ENCODE measurements around the gene SUV39H1.
A peak's percentile ranks its signal among the peaks of the same experiment; 100 is the strongest.
"Not testable (repeated sequence)": the region's sequence is repeated elsewhere in the genome, so short reads cannot be mapped to it uniquely, and the experiment has no call there.

Gene SUV39H1

GRCh38 chrX:48696301-48696908 is at the start of gene SUV39H1:
TSS of gene SUV39H1 (plus strand) at chrX:48696734. CDS start at chrX:48696785, 51 bp downstream.
- Histone ChIP-seq H3K4me2 (ENCODE audit: low read depth, low read length, poor library complexity, severe bottlenecking) (peak within 1 kb of the TSS; percentile 94), H3K79me2 (ENCODE audit: insufficient read depth, low read length) (peaks cover 46% of the 10 kb centered on the region), H3K4me1 (ENCODE audit: insufficient read depth, low read length, poor library complexity, severe bottlenecking) (peaks cover 18% of the 10 kb centered on the region), H3K9me3 (ENCODE audit: insufficient read depth, low read depth, low read length) (no peaks in the 10 kb centered on the region), H3K27me3 (ENCODE audit: insufficient read depth, low read length, poor library complexity, severe bottlenecking) (no peaks in the 10 kb centered on the region), H2AFZ (ENCODE audit: low read length) (peak within 1 kb of the TSS; percentile 60; the same call in 1 of the 2 replicates), H3K9me2 (replicated peaks; ENCODE audit: low read depth, low read length) (no peaks in the 10 kb centered on the region), H4K20me1 (ENCODE audit: insufficient read depth, low read length, poor library complexity, severe bottlenecking) (peaks cover 11% of the 10 kb centered on the region), H3F3A (ENCODE audit: low read depth) (no peaks in the 10 kb centered on the region), H3K9ac (ENCODE audit: low read depth, low read length, poor library complexity, severe bottlenecking) (peak within 1 kb of the TSS; percentile 90), H3K36me3 (ENCODE audit: insufficient read depth, low read length) (peaks cover 26% of the 10 kb centered on the region; the same call in 1 of the 2 replicates), H3K4me3 (ENCODE audit: low read length, poor library complexity, severe bottlenecking) (peak within 1 kb of the TSS; percentile 87)
- TF ChIP-seq CTCF (conservative IDR thresholded peaks at IDR 0.05; ENCODE audit: low read length) (no peak), EZH2phosphoT487 (IDR thresholded peaks at IDR 0.05; ENCODE audit: borderline replicate concordance) (no peak)

DNA sequence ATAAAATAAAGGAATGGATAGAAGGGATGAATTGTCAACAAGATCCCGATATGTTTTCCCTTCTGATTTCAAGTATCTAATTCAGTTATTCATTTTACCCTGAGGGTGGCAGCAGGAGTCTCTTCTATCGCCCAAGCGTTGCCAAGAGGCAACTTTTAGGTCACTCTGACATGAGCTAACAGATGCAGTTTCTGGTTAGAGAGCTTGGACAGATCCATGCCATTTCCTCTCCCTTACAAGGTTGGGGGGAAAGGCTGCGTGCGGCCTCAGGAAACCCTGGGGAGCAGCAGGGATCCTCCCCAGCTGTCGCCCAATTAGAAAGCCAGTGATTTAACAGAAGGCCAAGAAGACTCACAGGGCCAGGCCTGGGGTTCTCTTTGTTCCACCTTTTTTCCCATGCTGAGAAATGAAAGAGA is 48.2 kb upstream of the SUV39H1 start:
- Histone ChIP-seq H3F3A (ENCODE audit: low read depth) (no peaks in the 10 kb centered on the region), H2AFZ (ENCODE audit: low read length) (peak overlapping the region; percentile 19; the same call in 1 of the 2 replicates), H3K4me1 (ENCODE audit: insufficient read depth, low read length, poor library complexity, severe bottlenecking) (no peaks in the 10 kb centered on the region), H3K4me3 (ENCODE audit: low read length, poor library complexity, severe bottlenecking) (no peak overlapping the region), H3K9me3 (ENCODE audit: insufficient read depth, low read depth, low read length) (no peaks in the 10 kb centered on the region), H4K20me1 (ENCODE audit: insufficient read depth, low read length, poor library complexity, severe bottlenecking) (no peaks in the 10 kb centered on the region), H3K9me2 (replicated peaks; ENCODE audit: low read depth, low read length) (no peaks in the 10 kb centered on the region), H3K9ac (ENCODE audit: low read depth, low read length, poor library complexity, severe bottlenecking) (no peak overlapping the region), H3K79me2 (ENCODE audit: insufficient read depth, low read length) (no peaks in the 10 kb centered on the region), H3K27me3 (ENCODE audit: insufficient read depth, low read length, poor library complexity, severe bottlenecking) (no peaks in the 10 kb centered on the region), H3K36me3 (ENCODE audit: insufficient read depth, low read length) (no peaks in the 10 kb centered on the region), H3K4me2 (ENCODE audit: low read depth, low read length, poor library complexity, severe bottlenecking) (no peak overlapping the region)
- peak; percentile 52 for TF ChIP-seq CTCF (conservative IDR thresholded peaks at IDR 0.05; ENCODE audit: low read length)
- no peak for TF ChIP-seq EZH2phosphoT487 (IDR thresholded peaks at IDR 0.05; ENCODE audit: borderline replicate concordance)

DNA sequence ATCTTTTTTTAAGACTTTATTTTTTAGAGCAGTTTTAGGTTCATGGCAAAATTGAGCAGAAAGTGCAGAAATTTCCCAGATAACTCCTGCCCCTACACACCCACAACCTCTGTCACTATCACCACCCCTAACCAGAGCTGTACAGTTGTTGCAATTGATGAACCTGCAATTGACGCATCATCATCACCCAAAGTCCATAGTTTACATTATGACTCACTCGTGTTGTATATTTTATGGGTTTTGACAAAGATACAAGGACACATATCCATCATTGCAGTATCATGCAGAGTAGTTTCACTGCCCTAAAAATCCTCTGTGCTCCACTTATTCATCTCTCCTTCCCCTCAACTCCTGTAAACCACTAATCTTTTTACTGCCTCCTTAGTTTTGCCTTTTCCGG is 47.4 kb upstream of the SUV39H1 start:
- H3K79me2 ChIP-seq (ENCODE audit: insufficient read depth, low read length) = no peaks in the 10 kb centered on the region
- no peak overlapping the region for H3K9ac ChIP-seq (ENCODE audit: low read depth, low read length, poor library complexity, severe bottlenecking)
- TF ChIP-seq CTCF (conservative IDR thresholded peaks at IDR 0.05; ENCODE audit: low read length) = no peak
- H3K4me2 ChIP-seq (ENCODE audit: low read depth, low read length, poor library complexity, severe bottlenecking) = no peak overlapping the region
- H4K20me1 ChIP-seq (ENCODE audit: insufficient read depth, low read length, poor library complexity, severe bottlenecking) = no peaks in the 10 kb centered on the region
- no peaks in the 10 kb centered on the region for H3F3A ChIP-seq (ENCODE audit: low read depth)
- no peaks in the 10 kb centered on the region for H3K9me3 ChIP-seq (ENCODE audit: insufficient read depth, low read depth, low read length)
- H3K9me2 ChIP-seq (replicated peaks; ENCODE audit: low read depth, low read length) = no peaks in the 10 kb centered on the region
- no peak overlapping the region for H2AFZ ChIP-seq (ENCODE audit: low read length)
- no peaks in the 10 kb centered on the region for H3K4me1 ChIP-seq (ENCODE audit: insufficient read depth, low read length, poor library complexity, severe bottlenecking)
- no peaks in the 10 kb centered on the region for H3K36me3 ChIP-seq (ENCODE audit: insufficient read depth, low read length)
- no peak overlapping the region for H3K4me3 ChIP-seq (ENCODE audit: low read length, poor library complexity, severe bottlenecking)
- H3K27me3 ChIP-seq (ENCODE audit: insufficient read depth, low read length, poor library complexity, severe bottlenecking) = no peaks in the 10 kb centered on the region

GRCh38 chrX:48652055-48652579 is 44.4 kb upstream of the SUV39H1 start:
- not testable (repeated sequence) for H3K36me3 ChIP-seq (ENCODE audit: insufficient read depth, low read length); H3F3A ChIP-seq (ENCODE audit: low read depth); H2AFZ ChIP-seq (ENCODE audit: low read length); H4K20me1 ChIP-seq (ENCODE audit: insufficient read depth, low read length, poor library complexity, severe bottlenecking); H3K4me2 ChIP-seq (ENCODE audit: low read depth, low read length, poor library complexity, severe bottlenecking); H3K9me3 ChIP-seq (ENCODE audit: insufficient read depth, low read depth, low read length); H3K79me2 ChIP-seq (ENCODE audit: insufficient read depth, low read length); H3K9me2 ChIP-seq (replicated peaks; ENCODE audit: low read depth, low read length); H3K4me1 ChIP-seq (ENCODE audit: insufficient read depth, low read length, poor library complexity, severe bottlenecking); H3K9ac ChIP-seq (ENCODE audit: low read depth, low read length, poor library complexity, severe bottlenecking); H3K4me3 ChIP-seq (ENCODE audit: low read length, poor library complexity, severe bottlenecking); H3K27me3 ChIP-seq (ENCODE audit: insufficient read depth, low read length, poor library complexity, severe bottlenecking)

DNA sequence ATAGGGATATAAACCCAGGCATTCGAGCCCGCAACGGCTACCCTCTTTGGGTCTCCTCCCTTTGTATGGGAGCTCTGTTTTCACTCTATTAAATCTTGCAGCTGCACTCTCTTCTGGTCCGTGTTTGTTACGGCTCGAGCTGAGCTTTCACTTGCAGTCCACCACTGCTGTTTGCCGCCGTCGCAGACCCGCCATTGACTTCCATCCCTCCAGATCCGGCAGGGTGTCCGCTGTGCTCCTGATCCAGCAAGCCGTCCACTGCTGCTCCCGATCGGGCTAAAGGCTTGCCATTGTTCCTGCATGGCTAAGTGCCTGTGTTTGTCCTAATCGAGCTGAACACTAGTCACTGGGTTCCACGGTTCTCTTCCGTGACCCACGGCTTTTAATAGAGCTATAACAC is 41.8 kb upstream of the SUV39H1 start:
- not testable (repeated sequence) for H4K20me1 ChIP-seq (ENCODE audit: insufficient read depth, low read length, poor library complexity, severe bottlenecking); H3K4me2 ChIP-seq (ENCODE audit: low read depth, low read length, poor library complexity, severe bottlenecking); H3K4me1 ChIP-seq (ENCODE audit: insufficient read depth, low read length, poor library complexity, severe bottlenecking); H3K27me3 ChIP-seq (ENCODE audit: insufficient read depth, low read length, poor library complexity, severe bottlenecking); H3K9me3 ChIP-seq (ENCODE audit: insufficient read depth, low read depth, low read length); H3K36me3 ChIP-seq (ENCODE audit: insufficient read depth, low read length); H3K79me2 ChIP-seq (ENCODE audit: insufficient read depth, low read length); H3K4me3 ChIP-seq (ENCODE audit: low read length, poor library complexity, severe bottlenecking); H2AFZ ChIP-seq (ENCODE audit: low read length); H3K9ac ChIP-seq (ENCODE audit: low read depth, low read length, poor library complexity, severe bottlenecking); H3K9me2 ChIP-seq (replicated peaks; ENCODE audit: low read depth, low read length); H3F3A ChIP-seq (ENCODE audit: low read depth)
